Measurements from ENCODE around the gene SLC5A5.

Gene SLC5A5

DNA sequence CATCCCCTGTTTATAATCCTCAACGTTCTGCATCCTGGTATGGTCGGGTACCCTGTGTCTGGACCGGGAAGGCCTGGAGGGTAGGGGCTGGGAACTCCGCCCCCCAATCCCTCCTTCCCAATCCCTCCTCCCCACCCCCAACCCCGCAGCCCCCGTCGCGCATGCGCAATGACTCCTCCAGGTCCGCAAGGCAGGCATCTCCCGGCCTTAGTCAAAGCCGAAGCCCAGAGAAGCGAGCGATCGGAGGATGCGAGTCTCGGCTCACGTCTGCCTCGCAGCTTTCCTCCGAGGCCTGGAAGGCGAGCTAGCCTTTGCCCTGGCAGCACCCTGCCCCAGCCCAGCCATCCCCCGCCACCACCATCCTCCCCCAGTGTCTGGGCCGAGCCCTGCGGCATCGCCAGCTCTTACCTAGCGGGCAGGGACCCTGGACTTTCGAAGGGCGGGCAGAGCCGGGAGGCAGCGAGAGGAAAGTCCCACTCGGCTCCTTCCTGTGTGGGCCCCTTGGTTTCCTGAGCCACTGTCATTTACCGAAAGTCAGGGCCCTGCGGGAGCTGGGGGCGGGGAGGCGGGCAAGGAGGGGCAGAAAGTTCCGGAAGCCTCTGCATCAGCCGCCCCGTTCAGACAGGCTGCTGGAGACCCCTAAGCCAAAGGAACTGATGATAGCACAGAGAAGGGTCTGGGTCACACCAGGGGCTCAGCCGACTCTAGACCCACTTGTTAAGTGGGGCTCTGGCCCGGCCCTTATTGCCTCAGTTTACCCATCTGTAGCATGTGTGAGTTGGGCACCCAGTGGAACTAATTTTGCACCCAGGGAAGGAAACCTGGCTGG is 24.0 kb upstream of the SLC5A5 start, which contains the start of gene JAK3:
Gene JAK3 (minus strand): TSS at position 445 of the 829 bp plus-strand sequence. CDS start 3,565 bp downstream, outside the sequence.
- peak; percentile 90 to 91 for ATAC-seq

- no peak for ATAC-seq
Measured at GRCh38 chr19:17848595-17849292, 23.0 kb upstream of the SLC5A5 start.

DNA sequence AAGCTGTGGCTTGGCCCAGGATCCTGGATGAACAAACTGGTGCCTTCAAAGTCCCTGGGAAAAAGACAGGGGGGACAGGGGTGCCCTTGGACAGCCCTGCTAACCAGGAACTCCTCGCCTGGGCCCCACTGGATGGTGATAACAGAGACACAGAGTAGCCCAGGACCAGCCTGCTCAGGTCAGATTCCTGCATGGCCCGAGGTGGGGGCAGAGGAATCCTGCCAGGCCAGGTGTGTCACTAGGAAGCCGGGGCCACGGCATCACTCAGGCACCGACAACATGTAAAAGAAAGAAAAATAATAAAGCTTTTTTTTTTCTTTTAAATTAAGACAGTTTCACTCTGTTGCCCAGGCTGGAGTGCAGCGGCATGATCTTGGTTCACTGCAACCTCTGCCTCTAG is 17.7 kb upstream of the SLC5A5 start:
- ATAC-seq, result no peak

DNA sequence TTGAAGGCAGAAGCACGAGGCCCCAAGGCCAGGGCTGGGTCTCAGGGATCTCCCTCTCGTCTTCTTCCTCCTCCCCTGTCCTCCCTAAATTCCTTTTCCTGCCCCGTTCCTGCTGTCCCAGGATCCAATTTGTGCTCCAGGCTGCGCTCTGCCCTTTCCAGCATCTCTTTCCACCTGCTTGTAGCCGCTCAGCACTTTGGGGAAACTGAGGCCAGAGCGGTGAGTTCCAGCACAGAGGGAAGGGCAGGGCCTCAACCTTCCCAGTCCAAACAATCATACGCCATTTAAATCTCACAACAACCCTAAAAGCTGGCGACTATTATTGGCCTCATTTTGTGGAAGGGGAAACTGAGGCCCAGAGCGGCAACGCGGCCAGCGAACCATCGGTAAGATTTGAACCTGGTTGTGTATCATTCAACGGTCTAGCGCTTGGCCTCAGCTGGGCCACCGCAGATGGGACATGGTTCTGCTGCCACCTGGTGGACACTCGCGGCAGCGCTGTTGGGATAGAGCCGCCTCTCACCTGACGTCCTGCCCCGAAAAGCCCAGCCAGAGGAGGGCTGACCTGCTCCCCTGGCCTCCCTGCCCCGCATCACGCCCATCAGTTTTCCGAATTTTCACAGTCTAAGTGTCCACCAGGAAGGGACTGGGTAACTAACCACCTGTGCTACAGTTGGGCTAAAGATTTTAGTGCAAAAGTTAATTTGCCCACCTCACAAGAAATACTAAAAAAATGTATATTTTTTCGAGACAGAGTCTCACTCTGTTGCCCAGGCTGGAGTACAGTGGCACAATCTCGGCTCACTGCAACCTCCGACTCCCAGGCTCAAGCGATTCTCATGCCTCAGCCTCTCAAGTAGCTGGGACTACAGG is 16.2 kb upstream of the SLC5A5 start:
- peak; percentile 15 for ATAC-seq

DNA sequence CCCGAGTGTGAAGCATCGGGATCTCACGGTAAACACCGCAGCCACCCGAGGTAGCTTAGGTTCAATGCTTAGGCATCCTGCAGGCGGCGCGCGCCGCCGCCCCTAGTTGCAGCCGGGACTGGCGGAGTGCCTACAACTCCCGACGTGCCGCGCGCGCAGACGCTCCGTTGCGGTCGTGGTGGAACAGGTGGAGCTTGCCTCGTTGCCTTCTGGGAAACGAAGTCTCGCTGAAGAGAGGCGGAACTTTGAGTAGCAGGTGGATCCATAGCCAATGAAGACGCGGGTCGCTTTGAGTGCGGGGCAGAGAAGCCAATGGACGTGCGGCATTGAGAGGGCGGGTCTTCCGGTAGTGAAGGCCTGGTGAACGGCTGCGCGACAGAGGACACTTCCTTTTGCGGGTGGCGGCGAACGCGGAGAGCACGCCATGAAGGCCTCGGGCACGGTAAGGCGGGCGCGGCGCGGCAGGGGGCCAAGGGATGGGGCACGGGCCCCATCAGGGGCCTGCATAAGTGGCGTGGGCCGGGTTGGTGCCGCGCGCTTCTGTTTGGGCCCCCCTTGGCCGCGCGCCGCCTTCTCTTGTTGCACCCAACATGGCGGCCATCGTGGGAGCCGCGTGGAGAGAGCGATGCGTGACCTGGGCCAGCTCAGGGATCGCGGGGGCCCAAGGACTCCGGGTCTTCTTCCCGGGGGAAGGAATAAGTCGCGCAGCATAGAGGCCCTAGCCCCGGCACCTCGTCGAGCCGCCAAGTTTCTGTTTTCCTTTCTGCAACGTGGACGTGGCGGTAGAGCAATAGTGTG is 12.0 kb upstream of the SLC5A5 start, which contains the start of gene RPL18A:
Gene RPL18A (plus strand): TSS at position 378 of the 798 bp plus-strand sequence. CDS start 47 bp downstream, at position 425.
- peak; percentile 92 for ATAC-seq

GRCh38 chr19:17860331-17860992 is 11.3 kb upstream of the SLC5A5 start:
- no peak for ATAC-seq

DNA sequence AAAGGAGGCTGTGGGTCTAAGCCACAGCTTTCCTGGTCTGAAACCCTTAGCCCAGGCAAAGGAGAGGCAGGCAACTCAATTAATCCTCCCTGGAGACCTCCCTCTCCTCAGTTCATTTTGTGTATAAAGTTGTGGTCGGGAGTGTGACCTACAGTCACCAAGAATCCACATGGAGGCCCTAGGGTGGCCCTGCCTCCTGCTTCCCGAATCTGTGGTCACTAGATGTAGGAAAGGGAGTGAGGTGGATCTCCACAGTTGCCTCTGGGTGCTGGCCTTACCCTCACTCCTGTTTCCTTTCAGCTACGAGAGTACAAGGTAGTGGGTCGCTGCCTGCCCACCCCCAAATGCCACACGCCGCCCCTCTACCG is 10.8 kb upstream of the SLC5A5 start:
- no peak for ATAC-seq

DNA sequence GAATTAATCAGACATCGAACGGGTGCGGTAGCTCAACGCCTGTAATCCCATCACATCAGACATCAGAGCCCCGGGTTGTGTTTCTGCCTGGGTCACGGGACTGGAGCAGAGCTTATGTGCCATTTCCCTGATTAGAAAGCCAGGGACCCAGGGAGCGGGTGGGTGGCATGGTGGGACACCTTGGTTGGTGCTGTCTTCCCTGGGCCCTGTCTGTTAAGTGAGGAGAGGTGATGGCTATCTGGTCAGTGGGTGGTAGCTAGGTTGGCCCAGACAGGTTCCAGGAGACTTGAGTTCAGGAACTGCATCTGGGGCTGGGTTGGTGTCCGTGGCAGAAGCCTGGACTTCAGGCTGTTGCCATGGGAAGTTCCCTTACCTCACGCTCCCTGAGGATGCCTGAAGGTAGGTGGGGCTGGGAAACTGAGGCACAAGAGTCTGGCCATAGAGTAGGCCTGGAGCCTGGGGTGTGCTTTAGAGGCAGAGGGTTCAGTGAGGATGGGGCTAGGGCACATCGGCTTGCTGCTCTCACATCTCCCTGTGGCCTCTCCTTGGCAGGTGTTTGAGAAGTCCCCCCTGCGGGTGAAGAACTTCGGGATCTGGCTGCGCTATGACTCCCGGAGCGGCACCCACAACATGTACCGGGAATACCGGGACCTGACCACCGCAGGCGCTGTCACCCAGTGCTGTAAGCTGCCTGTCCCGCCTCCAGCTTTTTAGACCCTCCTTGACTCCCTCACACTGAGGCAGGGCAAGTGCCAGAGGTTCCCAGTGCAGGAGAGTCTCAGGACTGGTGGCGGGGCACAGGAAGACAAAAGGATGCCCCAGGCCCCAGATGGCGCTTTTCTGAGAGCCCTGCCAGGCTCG is 10.0 kb upstream of the SLC5A5 start:
- ATAC-seq, result no peak

- ATAC-seq, result no peak
Measured at GRCh38 chr19:17862711-17863519, 8.8 kb upstream of the SLC5A5 start.

DNA sequence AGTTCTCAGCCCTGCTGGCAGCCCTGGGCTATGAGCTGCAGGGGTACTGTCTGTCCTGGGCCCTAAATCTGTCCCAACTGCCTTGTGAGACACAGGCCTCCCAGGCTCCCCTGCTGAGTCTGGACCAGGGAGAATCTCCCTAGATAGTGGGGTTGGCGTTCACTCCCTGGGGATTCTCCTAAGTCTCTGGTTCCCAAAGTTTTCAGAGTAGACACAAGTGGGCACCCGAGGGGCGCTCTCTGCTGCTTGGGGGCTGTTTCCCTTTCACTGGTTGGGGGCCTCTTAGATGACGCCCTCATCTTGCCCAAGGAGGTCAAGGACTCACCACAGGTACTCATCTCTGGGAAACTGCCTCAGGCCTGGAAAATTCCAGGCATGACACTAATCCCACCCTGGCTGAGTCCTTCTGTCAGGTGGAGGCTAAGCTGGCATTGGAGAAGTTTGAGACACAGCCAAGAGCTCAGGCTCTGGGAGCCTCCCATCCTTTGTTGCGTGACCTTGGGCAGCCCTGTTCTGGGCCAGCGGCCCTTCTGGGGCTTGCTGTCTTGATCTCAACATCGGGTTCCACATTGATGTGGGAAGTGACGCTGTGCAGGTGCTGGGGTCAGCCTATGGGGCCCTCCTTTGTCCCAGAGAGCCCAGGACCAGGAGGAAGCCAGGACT is 8.1 kb upstream of the SLC5A5 start:
- ATAC-seq, result no peak

GRCh38 chr19:17865364-17866311 is 6.1 kb upstream of the SLC5A5 start:
- peak; percentile 14 to 16 for ATAC-seq

DNA sequence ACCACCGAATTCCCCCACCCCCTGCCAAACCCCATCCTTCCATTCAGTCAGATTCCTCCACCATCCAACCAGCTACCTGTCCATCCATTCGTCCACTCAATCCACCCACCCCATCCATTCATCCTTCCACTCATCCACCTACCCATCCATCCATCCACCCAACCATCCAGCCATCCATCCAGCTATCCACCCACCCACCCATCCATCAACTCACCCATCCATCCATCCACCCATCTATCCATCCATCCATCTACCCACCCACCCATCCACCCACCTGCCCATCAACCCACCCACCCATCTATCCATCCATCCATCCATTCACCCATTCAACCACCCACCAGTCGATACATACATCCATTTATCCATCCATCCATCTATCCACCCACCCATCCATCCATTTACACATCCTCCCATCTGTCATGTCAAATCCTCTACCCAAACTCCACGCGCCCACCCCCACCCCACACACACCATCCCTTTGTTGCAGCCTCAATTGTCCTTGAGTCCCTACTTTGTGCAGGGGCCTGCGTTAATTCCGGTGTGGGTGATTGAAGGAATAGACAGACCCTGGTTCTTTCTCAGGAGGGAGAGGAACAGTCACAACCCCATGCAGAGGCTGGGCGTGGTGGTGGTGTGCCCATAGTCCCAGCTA is 5.3 kb upstream of the SLC5A5 start:
- no peak for ATAC-seq

GRCh38 chr19:17866964-17867486 is 4.7 kb upstream of the SLC5A5 start:
- ATAC-seq, result no peak

DNA sequence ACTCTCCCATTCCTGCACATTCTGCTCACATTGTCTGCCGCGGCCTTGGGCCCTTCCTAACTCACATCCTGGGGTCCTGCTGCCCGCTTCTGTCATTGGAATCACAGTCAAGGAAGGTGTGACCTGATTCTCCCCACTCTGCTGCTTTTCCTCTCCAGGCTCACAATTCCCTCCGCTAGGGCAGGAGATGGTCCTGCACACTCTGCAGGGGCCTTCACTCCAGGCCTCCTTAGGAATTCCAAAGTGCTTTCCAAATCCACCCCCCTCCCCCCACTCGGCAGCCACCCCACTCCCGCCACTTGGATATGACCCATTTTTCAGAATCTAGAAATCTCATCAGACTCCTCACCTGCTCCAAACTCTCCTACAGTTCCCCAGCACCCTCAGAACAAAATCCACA is 3.1 kb upstream of the SLC5A5 start:
- ATAC-seq, result no peak

- no peak for ATAC-seq
Measured at GRCh38 chr19:17869114-17869608, 2.6 kb upstream of the SLC5A5 start.

GRCh38 chr19:17871032-17871877 is 490 bp upstream of the SLC5A5 start:
- no peak for ATAC-seq

All from activated CD4-positive, CD25-positive, alpha-beta regulatory T cell treated with anti-CD3 and anti-CD28 coated beads, Interleukin-2, amount 50 U/mL, for 24 hours (primary cell).